ENCODE measurements around the gene PRDX1.

DNA sequence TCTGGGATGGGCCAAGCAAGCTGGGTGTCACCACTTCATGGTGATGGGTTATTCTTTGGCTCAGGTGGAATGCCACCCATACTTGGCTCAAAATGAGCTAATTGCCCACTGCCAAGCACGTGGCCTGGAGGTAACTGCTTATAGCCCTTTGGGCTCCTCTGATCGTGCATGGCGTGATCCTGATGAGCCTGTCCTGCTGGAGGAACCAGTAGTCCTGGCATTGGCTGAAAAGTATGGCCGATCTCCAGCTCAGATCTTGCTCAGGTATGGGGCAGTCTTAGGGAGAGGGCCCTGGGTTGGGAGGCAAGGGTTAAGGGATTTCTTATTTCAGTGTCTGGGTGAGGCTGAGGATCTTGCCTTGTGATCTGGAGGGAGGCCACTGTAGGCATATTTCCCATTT, 46.7 kb upstream of the PRDX1 start:
- TF ChIP-seq REST (IDR thresholded peaks at IDR 0.05; ENCODE audit: low read depth): no peak
- TF ChIP-seq EP300 (IDR thresholded peaks at IDR 0.05; ENCODE audit: borderline replicate concordance): no peak
- TF ChIP-seq, protein P1, sequence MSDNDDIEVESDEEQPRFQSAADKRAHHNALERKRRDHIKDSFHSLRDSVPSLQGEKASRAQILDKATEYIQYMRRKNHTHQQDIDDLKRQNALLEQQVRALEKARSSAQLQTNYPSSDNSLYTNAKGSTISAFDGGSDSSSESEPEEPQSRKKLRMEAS (IDR thresholded peaks at IDR 0.05): no peak
- TF ChIP-seq TCF12 (IDR thresholded peaks at IDR 0.05; ENCODE audit: low read depth): no peak
- TF ChIP-seq YY1 (IDR thresholded peaks at IDR 0.05; ENCODE audit: low read depth): no peak
- TF ChIP-seq CREB1 (IDR thresholded peaks at IDR 0.05; ENCODE audit: low read depth): no peak
- TF ChIP-seq TAF1 (IDR thresholded peaks at IDR 0.05; ENCODE audit: low read depth): no peak

All from Ishikawa (cell line).